Measurements from ENCODE around the gene PTPN3.
A peak's percentile ranks its signal among the peaks of the same experiment; 100 is the strongest.

The PTPN3 gene

DNA sequence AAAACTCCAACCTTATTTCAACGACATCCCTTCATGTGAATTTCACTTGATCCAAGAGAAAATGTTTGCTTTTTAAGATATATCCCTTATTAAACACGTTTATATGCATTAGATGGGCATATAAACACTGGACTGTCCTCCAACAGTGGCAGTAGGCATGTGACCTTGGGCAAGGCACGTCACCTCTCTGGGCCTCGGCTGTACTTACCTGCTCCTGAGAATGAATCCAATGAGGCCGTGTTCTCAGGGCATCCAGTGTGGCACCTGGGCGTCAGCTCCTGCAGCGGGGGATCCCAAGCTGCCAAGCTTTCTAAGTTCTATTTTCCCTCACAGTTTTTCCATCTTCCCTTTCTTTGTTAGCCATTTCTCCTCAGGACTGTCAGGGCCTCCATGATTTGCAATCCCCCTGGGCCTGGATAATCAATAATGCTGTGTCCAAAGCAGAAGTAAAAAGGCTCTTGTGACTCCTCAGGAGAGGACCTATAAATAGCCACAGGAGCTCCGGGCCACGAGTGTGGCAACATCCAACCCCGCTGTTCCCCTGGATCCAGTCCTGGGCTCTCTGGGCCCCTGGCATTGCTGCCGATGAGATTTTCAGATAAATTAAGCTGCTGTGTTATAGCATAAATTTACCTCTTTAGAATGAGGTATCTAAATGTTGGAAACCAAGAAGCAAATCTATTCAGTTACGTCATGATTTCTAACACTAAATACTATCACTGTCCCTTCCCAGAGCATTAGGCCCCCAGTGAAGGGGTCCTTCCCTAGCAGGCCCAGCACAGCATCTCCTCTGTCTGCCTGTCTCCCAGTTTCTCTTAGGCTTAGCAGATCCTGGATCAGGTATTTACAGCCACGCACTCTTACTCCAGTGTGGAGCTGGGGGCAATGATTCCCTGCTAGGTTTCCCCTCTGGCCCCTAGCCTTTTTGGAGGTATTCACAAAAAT is 76.8 kb downstream of the PTPN3 start:
- no peak for DNase-seq

DNA sequence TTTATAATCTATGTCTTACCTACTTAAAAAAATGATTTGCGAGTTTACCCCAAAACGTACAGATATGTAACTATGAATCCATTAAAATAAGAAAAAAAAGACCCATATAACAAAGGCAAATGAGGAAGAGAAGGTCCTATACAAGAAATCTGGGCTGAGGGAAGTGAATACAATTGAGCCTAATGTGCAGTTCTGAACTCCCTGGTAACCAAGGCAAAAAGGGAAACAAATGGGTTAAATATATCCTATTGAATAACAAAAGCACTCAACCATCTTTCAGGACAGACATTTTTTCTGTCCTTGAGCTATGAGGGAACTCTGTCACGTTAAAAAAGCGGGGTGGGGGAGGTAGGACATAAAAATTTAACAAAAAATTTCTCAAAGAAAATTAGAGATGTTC is 78.6 kb downstream of the PTPN3 start:
- no peak for DNase-seq

DNA sequence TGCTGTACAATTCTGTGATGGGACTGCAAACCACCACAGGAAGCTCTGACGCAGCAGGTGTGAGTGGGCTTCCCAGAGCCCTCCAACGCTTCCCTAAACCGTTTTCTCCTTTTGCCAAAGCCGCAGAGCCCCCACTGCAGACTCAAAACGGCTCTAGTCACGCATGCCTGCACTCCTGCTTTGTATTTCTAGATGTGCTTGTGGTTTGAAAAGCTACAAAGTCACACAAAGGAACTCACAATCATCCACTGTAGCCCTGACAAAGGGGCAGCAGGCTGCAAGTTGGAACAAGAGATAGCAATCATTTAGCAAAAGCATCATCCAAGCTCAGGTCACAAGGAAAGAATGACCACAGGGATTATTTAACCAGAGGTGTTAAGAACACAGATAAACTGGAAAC is 79.3 kb downstream of the PTPN3 start:
- no peak for DNase-seq

DNA sequence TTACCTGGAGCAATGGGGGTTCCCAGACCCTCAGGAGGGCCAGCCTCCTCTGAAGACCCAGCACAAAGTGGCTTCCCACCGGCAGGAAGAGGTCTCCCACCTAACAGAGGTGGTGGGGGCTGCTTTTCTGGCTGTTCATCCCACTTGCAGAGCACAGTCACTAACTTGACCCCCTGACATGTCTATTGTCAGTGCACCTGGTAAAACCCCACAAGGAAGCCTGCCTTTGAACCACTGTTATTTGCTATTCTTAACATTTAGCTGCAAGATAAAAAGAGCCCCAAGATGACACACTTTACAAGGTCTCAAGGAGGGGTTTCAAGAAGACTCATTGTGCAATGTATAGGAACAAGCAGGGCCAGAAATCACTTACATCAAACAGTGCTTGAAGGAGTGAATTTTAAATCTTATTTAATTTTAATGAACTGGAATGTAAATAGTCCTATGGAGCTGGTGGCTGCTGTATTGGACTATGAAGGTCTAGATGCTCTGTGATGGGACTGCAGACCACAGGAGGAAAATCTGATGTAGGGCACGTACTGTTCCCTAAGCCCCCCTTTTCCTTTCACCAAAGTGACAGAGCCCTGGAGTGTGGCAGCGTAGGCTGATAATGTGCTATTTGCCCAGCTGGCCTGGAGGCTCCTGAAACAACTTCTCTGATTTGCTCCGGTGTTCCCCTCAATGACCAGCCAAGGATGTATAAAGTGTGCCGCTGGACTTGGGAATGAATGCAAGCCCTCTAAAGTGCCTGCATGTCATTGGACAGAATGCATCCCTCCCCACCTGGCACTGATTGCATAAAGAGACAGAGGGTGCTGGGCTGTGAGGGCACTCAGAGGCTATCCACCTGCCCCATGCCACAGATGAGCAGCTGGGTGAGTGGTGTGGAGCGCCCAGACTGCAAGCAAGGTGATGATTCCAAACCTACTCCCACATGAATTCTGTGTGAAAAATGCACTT is 80.2 kb downstream of the PTPN3 start:
- no peak for DNase-seq

DNA sequence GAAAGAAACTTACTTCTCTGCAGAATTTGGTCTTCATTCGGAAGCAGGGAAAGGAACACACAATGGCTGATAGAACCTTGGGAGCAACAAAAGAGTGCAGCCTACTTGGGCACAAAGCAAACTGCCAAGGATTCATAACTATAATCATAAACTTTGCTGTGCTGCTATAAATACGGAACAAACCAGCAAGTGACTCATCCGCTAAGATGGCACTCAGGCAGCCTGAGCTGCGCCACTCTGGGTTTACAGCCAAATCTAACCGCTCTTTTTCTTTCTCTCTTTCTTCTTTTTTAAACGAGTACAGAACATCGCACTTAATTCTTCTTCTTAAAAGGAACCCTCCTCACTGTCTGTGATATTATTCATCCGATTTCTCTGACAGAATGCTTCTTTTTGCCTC is 81.1 kb downstream of the PTPN3 start:
- no peak for DNase-seq

DNA sequence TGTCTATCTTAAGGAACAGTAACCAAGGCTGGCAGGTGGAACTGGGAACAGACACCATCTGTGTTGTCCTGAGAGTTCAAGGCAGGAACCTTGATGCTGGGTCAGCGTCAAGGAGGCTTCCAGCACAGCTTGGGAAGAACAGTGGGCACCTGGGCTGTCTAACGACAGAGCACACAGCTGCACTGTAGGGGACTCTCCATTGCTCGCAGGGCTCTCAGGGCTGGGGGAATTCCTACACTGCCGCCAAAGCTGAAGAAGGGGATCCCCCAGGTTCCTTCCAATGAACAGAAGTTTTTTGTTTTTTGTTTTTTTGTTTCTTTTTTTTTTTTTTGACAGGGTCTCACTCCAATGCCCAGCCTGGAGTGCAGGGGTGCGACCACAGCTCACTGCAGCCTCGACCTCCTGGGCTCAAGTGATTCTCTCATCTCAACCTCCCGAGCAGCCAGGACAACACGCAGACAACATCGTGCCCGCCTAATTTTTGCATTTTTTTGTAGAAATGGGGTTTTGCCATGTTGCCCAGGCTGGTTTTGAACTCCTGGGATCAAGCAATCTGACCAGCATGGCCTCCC is 81.9 kb downstream of the PTPN3 start:
- DNase-seq = no peak

DNA sequence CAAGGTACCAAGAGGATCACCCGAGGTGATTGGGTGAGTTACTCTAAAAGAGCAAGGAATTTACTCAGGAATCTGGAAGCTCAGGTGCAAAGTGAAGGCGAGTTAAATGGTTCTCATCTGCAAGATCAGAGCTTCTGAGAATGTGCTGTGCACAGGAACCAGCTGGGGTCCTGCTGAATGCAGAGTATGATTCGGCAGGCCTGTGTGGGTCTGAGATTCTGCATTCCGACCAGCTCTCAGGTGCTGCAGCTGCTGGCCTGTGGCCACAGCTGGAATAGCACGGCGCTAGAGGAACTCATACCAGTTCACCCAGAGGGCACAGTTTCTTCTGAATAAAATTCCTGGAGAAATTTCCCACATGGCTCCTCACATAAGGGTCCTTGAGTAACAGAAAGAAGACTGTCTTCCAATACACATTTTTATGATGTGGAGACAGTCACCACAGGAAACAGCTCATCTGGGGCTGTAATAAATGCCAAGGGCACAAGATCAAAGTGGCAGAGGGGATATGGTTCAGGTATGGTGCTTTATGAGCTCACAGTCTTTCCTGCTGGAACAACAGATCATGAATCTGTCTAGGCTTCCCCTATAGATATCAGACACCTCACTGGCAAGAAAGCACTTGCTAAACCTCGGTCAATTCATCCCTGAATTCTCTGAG is 83.9 kb downstream of the PTPN3 start:
- no peak for DNase-seq

DNA sequence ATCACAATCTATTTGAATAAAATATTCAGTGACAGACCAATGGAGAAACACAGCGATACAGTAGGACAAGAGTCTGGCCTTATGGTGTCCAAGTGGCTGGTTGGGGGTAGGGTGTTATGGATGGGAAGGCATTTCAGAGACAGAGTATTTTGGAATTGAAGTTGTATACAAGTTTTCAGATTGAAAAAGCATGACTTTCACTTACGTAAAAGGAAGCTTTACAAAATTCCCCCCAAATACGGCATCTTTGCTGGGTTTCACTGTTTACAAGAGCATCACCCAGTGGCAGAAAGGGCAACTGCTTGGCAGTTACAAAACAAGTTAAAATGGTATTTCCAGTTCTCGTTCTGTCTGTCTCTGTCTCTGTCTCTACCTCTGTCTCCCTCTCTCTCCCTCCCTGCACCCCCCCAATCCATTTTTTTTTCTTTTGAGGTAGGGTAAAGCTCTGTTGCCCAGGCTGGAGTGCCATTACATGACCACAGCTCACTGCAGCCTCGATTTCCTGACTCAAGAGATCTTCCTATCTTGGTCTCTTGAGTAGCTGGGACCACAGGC is 86.2 kb downstream of the PTPN3 start:
- peak; percentile 2 for DNase-seq

DNA sequence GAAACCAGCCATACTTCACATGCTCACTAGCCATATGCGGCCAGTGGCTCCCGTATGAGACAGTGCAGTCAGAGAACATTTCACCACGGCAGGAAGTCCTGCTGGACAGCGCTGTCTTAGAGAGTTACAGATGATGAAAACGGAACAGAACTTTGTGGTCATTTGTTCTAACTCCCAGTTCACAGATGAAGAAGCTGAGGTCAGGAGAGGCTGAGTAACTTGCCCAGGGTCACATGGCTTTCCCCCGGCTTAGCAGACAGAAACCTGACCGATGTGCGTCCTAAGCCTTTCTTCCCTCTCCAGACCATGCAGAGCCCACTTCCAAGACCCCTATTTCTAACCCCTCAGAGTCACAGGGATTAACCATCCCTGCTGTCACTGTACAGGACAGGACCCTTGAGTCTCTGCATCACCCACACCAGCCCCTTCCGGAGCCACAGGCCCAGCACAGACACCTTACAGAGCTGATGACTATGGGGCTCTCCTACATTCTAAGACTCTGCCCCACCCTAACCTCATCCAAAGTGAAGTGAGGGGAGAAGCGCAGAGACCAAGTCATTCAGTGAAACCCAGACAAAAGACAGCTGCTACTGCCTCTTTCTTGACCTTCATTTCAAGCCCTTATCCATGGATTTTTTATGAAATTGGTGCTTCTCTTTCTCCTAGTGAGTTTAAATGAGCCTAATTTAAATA is 86.9 kb downstream of the PTPN3 start:
- no peak for DNase-seq

DNA sequence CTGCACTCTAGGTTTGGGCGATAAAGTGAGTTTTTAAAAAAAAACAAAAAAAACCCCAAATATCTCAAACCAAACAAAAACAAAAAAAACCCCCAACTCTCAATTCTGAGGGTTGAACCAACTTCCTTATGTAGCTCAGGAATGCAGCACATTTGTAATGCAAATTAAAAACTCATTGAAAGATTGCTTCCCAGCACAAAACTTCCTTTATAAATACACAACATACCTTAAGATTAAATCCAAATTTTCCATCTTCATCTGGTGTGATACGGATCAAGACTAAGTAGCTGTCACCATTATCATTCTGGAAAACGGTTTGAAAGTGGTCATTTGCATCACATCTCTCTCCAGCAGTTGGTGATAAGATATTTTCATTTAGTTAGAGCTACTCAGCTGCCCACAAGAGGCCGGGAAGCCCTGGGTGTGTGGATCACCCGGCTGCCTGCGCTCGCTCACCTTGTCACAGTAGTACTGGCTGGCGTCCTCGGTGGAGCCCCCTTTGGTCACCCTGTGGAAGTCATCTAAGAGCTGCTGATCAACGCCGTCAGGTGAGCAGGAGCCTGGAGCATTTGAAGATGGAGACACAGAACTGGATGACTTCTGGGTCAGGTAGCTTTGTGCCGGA is 88.2 kb downstream of the PTPN3 start:
- DNase-seq = no peak

DNA sequence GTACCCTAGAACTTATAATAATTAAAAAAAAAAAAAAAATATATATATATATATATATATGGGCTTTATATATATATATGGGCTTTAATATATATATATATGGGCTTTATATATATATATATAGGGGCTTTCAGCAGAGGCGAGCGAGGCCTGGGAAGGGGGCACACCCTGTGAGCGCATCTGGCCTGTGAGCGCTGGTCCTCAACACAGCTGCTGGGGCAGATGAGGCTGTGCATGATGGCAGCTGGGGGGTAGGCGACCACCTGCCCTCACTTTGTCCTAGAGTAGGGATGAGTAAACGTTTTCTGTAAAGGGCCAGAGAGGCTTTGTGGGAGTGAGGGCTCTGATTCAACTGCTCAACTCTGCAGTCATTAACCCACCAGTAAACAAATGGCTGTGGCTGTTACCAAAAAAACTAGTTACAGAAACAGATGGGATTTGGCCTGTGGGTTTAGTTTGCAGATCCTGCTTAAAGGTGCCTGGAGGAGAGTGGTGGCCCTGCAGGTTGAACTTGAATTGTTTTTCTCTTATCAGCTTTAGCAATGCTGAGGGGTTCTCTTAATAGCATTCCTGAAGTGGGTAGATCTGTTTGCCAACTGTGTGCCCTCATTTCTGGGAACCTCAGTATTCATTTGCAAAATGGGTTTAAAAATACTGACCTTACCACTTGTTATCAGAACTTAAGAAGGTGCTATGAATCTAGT is 89.2 kb downstream of the PTPN3 start:
- DNase-seq = no peak

DNA sequence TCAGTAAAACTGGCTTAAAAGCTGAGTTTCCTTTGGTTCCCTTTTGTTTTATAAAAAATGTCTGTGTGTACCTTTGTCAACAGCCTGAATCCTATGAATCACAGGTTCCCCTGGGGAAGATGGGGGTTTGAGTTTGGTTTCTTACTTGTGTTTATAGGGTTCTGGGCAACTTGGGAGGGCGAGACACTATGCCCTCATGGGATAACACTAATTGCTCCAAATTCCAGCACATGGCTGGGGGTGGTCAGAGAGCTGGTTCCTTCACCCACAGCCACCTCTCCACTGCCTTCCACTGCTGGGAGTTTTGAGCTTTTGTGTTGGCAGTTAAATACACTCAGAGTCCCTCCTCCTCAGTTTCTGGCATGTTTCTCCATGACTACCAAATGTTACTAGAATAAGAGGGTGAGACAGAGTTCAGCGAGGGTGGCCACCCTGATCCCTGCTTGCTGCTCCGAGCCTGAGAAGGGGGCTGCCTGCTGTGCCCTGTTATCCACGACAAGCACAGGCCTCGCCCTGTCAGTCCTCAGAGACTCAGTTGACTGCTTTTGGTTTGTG is 94.3 kb downstream of the PTPN3 start:
- DNase-seq = no peak

DNA sequence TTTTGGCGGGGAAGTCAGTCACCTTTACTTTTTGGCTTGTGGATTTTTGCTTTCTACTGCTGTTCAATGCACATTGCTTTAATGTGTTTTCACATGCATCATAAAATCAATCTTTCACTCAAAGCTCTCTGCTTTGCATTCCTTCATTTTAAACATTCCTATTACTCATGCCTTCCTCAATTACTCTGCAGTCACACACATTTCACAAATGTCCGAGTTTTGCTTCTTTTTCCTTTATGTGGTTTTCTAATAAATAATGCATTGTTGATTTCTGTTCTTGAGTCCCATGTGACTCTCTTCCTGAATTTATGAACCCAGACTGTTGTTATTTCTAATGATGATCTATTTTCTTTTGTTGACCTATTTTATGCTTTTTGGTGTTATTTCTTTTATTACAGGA is 95.0 kb downstream of the PTPN3 start:
- DNase-seq = no peak

DNA sequence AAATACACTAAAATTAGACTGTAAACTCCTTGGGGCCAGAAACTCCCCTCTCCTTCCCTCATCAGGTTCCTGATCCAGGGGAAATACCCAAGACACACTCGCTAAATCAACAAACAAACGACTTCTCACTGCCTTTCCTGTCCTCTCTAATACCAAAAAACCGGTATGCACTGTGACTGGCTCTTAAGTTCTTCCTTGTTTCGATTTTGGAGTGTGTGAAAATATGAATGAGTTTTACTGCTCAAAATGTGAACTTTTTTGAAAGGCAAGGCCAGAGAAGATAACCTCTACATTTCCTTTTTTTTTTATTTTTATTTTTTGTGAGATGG is 96.2 kb downstream of the PTPN3 start:
- DNase-seq = no peak

DNA sequence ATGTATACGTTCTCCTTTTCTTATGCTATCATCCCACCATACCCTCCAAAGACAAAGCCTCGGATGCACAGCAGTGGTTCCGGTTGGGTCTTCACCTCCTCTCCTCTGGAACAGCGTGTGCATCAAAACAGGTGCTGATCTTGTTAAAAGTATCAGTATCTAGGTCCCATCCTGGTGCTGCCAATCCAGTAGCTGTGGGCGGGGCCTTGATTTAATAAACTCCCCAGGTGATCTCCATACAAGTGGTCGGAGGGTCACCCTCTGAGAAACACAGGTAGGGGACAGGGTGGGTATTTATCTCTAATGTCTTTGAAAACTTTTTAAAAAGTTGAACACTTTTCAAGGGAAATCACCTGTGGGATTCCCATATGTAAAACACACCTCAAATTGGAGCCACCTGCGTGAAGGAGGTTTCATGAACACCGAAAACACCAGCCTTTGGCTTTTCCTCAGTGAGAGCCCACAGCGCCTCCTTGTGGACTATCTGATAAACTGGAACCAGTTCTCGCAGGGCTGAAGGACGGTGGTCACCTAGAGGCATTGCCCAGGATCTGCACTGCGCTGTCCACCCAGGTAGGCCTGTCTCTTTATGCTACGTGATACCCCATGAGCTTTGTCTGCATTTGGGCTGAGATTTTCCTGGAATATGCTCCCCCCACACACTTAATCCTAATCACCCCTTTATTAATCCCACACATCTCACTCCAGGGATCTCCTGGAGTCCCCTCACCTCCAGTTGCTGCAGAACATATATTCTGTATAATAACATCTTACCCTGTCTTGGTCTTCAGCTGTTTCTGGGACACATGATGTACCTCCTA is 96.7 kb downstream of the PTPN3 start:
- DNase-seq = peak; percentile 33

DNA sequence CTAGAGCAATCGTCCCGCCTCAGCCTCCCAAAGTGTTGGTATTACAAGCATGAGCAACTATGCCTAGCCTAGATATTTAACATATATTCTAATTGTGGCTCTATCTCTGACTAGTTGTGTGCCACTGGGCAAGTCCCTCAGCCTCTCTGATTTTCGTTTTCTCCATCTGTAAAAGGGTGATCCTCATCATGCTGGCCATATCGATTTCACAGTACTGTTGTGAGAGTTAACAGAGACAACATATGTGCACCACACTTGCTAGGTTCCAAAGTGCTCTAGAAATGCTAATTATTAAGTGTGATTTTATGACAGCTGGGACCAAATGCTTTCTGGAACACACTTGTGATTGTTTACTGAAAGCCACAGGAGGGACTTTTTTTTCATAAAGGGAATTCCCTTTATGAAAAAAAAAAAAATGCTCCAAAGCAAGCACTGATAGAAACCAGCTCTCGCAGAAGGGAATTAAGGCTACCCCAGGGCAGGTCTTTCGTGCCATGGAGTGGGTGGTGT is 98.8 kb downstream of the PTPN3 start:
- DNase-seq = no peak

DNA sequence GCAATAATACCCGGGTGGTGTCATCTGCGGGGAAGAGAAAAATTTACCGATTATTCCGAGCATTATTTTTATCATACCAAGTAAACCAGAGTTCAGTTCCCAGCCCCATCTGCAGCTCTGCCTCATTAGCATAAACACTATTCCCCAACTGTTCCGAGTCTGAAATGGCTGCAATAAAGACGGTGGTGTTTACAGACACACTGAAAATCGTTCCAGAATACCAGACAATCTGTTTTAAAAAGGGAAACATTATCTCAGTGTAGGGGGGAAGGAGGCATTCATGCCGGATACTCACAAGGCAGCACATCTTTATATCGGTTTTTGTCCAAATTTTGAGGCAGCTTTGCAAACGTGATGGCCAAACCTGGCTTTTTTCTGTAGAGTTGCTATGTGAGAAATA is 106.9 kb downstream of the PTPN3 start:
- DNase-seq = no peak

DNA sequence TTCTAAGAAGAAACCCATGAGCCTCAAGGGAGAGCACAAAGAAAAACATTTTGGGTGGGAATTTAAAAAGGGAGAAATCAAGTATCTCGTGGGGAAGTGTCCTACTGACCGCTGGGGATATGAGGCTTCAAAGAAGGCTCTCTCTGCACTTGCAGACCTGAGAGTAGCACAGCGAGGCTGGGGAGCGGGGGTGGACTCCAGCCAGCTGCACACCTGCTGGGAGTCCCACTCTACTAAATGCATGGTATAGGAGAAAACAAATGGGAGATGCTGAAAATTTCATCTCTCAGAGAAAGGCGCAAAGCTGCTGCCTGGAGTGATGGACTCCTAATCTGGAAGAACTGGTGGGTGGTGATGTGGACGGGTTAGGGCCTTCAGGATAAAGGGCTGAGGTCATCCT is 110.3 kb downstream of the PTPN3 start:
- no peak for DNase-seq

DNA sequence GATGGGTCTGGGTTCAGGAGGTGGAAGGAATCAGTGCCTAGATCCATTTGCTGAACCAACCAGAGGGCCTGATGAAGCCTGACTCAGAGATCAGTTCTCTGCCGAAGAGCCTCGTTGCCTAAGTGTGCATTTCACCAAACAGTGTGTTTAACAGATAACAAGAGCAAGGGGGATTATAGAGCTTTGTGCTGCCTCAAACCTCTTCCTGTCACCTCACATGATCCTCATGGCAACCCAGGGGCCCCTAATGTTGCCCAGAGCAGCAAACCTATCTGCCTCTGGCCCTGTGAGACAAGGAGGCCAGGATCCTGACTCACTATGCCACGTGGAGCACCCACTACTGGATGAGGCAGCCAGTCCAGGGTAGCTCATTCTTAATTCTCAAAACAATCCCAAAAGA is 110.9 kb downstream of the PTPN3 start:
- no peak for DNase-seq

Data from NCI-H1436 (cell line).